Measurements from ENCODE around the gene TRIM37.

TRIM37 gene

DNA sequence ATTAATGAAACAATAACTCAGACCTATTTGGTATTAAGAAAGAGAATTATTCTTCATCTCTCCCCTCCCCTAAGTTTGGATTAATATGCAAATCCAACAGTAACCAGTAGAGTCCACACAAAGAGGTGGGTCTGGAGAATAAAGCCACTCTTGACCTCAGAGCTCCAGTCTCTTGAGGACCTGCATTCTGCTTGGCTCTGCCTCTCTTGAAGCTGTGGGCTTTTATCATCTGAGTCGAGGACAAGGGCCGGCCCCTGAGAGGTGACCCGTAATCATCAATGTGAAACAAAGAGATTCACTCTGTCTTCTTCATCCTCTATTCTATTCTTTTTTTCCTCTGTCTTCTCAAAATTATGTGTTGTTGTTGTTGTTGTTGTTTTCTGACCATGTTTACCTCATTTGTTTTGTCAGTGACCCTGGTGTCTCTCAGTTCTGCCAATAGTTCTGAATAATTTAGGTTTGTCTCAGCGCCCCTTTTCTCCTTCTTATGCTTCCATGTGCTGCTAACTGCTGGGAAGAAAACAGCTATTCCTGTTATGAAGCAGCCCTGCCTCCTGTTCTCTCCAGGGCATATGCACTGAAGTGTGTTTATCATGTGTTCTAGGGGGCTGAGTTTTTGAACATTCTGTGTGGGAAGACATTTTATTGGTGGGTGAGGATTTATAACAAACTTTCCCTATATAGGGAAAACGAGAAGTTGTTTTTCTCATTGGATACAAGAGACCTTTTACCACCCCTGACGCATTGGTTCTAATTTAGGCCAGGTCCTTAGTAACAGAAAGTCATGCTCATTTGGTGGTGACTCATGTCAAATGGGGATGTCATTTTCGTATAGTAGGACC, 135.8 kb downstream of the TRIM37 start:
- no peak for TF ChIP-seq CTCF (IDR thresholded peaks at IDR 0.05; ENCODE audit: insufficient read depth, low read depth, low read length, missing control alignments)
- DNase-seq (ENCODE audit: low read depth): no peak
- H3K4me3 ChIP-seq (ENCODE audit: low read depth, low read length): no peak overlapping the region

DNA sequence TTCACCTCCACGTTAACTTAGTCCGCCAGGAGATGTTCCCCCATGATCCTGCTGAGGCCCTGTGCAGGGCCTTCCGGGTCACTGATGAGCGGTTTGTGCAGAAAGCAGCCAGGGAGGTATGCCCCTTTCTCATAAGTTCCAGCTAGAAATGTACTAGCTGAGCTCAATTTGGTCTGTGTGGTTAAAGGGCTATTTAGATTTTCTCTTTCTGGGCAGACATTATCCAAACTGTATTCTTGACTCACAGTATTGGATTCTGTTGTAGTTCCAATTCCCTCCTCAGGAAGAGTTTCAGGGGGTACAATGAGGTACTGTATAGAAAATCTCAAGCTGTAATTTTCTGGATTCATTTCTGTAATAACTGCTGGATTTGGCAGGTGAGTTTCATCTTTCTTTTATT, 137.1 kb downstream of the TRIM37 start:
- no peak overlapping the region for H3K4me3 ChIP-seq (ENCODE audit: low read depth, low read length)
- TF ChIP-seq CTCF (IDR thresholded peaks at IDR 0.05; ENCODE audit: insufficient read depth, low read depth, low read length, missing control alignments): no peak
- DNase-seq (ENCODE audit: low read depth): no peak

- DNase-seq (ENCODE audit: low read depth): no peak
- no peak overlapping the region for H3K4me3 ChIP-seq (ENCODE audit: low read depth, low read length)
- TF ChIP-seq CTCF (IDR thresholded peaks at IDR 0.05; ENCODE audit: insufficient read depth, low read depth, low read length, missing control alignments): no peak
These were observed 137.5 kb downstream of the TRIM37 start for GRCh38 chr17:58969156-58969555.

DNA sequence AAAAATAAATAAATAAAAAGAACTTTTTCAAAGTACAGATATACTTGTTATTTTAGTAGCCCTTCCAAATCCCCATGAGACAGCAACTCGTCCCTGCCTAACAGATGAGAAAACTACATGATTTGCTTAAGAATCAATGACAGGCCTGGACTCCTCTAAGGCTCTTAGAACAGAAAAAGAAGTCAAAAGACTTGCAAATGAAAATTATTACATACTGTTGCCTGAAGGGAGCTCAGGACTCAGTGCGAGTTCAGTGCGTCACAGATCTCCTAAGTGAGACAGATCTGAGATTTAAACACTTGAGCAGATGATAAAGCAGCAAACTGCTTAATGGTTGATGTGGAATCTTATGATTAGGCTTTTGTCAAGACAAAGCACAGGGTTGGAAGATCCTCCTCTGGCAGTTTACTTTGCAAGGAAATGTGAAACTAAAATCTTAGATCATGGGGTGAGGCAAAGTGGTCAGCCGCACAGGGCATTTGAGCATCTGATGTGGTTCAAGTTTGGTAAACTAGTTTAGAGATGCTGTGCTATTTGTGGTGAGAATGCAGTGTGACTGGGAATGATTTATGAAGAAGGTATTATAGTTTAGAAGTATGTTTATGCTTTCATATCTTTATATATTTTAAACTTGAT, 138.1 kb downstream of the TRIM37 start:
- H3K4me3 ChIP-seq (ENCODE audit: low read depth, low read length): no peak overlapping the region
- DNase-seq (ENCODE audit: low read depth): no peak
- TF ChIP-seq CTCF (IDR thresholded peaks at IDR 0.05; ENCODE audit: insufficient read depth, low read depth, low read length, missing control alignments): no peak

GRCh38 chr17:58966208-58966607, 140.5 kb downstream of the TRIM37 start:
- H3K4me3 ChIP-seq (ENCODE audit: low read depth, low read length): no peak overlapping the region
- no peak for TF ChIP-seq CTCF (IDR thresholded peaks at IDR 0.05; ENCODE audit: insufficient read depth, low read depth, low read length, missing control alignments)
- no peak for DNase-seq (ENCODE audit: low read depth)

DNA sequence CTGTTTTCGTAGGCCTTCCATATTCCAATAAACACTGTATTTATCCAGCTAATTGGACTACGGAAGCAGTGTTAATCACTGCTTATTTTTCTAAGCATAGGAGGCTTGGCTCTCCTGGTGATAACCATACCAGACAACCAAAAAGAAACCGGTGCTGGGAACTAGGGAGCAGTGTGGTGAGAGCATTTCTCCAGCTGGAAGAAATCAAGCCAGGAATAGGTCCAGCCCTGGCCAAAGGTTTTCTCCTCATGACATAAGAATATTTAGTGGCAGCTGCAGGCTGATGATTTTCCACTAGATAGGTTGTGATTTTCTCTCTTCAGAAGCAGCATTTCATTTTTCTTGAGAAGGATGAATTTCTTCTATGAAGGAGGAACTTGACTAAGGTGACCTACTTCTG, 141.5 kb downstream of the TRIM37 start:
- TF ChIP-seq CTCF (IDR thresholded peaks at IDR 0.05; ENCODE audit: insufficient read depth, low read depth, low read length, missing control alignments): no peak
- no peak overlapping the region for H3K4me3 ChIP-seq (ENCODE audit: low read depth, low read length)
- no peak for DNase-seq (ENCODE audit: low read depth)
